Endodermal cell (in vitro differentiated cells): ENCODE measurements around the gene ECI2. TPM values are rescaled to one million over a fixed set of nuclear protein-coding genes. Genes with fewer than 3 reads are reported as not detected.

Source experiments
- DNase-seq: peaks from one replicate; pipeline ENCODE4 v3.0.0-alpha.2; 2017
- H3K27ac ChIP-seq: 2 replicates; pipeline ENCODE4 v1.5.1; 2013; ENCODE audit warnings: mild to moderate bottlenecking, low read depth, low read length, moderate library complexity
- H3K27me3 ChIP-seq: 2 replicates; pipeline ENCODE4 v1.6.1; 2013; ENCODE audit warnings: mild to moderate bottlenecking, low read length, moderate library complexity; ENCODE audit not compliant: insufficient read depth, control insufficient read depth, poor library complexity, severe bottlenecking
- H3K36me3 ChIP-seq: 2 replicates; pipeline ENCODE4 v1.7.0; 2013; ENCODE audit warnings: mild to moderate bottlenecking, low read length, moderate library complexity; ENCODE audit not compliant: control insufficient read depth, insufficient read depth
- H3K4me1 ChIP-seq: one replicate; pipeline ENCODE4 v1.7.0; 2013; ENCODE audit warnings: low read length; ENCODE audit not compliant: control insufficient read depth, insufficient read depth
- H3K4me3 ChIP-seq: 2 replicates; pipeline ENCODE4 v1.5.1; 2013; ENCODE audit warnings: mild to moderate bottlenecking, low read length, moderate library complexity
- H3K9ac ChIP-seq: 2 replicates; pipeline ENCODE4 v1.6.1; 2013; ENCODE audit warnings: mild to moderate bottlenecking, low read length, moderate library complexity; ENCODE audit not compliant: poor library complexity, severe bottlenecking; ENCODE audit errors: extremely low read depth
- H3K9me3 ChIP-seq: 2 replicates; pipeline ENCODE4 v1.6.1; 2013; ENCODE audit warnings: mild to moderate bottlenecking, low read length, moderate library complexity; ENCODE audit not compliant: control insufficient read depth
- H3K27ac Mint-ChIP-seq: 2 replicates; pipeline ENCODE4 v1.8.0; 2020; ENCODE audit warnings: mixed read lengths
- H3K27me3 Mint-ChIP-seq: 2 replicates; pipeline ENCODE4 v1.8.0; 2021; ENCODE audit warnings: mild to moderate bottlenecking, mixed read lengths; ENCODE audit not compliant: insufficient read depth
- H3K36me3 Mint-ChIP-seq: 2 replicates; pipeline ENCODE4 v1.8.0; 2020; ENCODE audit warnings: low read depth, mixed read lengths
- H3K4me1 Mint-ChIP-seq: 2 replicates; pipeline ENCODE4 v1.8.0; 2020; ENCODE audit warnings: mixed read lengths
- H3K4me3 Mint-ChIP-seq: 2 replicates; pipeline ENCODE4 v1.8.0; 2020; ENCODE audit warnings: mild to moderate bottlenecking, moderate library complexity, mixed read lengths
- H3K9me3 Mint-ChIP-seq: 2 replicates; pipeline ENCODE4 v1.8.0; 2020; ENCODE audit warnings: mild to moderate bottlenecking, mixed read lengths
- WGBS, 2 experiments: methylation state at CpG; one replicate each; pipeline versions ENCODE4 v1.1.5 to v1.1.7; 2013; ENCODE audit warnings: missing lambda C conversion rate in 2 of 2, mixed read lengths in 1 of 2; ENCODE audit not compliant: insufficient coverage in 1 of 2, insufficient read length in 1 of 2; 5-methylcytosine and 5-hydroxymethylcytosine counted together
- total RNA-seq, 2 donors: library from RNA; stranded (reverse); fragmentation: NEBNext Ultra II Directional in 1 of 2; extraction: Animal tissue kit (Norgen Biotek cat#: 25700) in 1 of 2; gene quantifications; 2 replicates in 1 of 2; 3 replicates in 1 of 2; pipeline ENCODE4 v1.2.1, GENCODE V29; 2021
- TF ChIP-seq, protein P1 (sequence below): fragments of 200-600 bp; sonication (generic); conservative IDR thresholded peaks from 2 replicates; pipeline ENCODE4 v1.5.0; 2021; ENCODE audit warnings: antibody characterized with exemption, mild to moderate bottlenecking

Gene ECI2
- total RNA-seq, 2 donors from 2014 or later: 40.4 to 58.2 TPM

- TF ChIP-seq, protein P1, sequence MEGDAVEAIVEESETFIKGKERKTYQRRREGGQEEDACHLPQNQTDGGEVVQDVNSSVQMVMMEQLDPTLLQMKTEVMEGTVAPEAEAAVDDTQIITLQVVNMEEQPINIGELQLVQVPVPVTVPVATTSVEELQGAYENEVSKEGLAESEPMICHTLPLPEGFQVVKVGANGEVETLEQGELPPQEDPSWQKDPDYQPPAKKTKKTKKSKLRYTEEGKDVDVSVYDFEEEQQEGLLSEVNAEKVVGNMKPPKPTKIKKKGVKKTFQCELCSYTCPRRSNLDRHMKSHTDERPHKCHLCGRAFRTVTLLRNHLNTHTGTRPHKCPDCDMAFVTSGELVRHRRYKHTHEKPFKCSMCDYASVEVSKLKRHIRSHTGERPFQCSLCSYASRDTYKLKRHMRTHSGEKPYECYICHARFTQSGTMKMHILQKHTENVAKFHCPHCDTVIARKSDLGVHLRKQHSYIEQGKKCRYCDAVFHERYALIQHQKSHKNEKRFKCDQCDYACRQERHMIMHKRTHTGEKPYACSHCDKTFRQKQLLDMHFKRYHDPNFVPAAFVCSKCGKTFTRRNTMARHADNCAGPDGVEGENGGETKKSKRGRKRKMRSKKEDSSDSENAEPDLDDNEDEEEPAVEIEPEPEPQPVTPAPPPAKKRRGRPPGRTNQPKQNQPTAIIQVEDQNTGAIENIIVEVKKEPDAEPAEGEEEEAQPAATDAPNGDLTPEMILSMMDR: no peak
- H3K9me3 Mint-ChIP-seq: no peaks in the 10 kb centered on the region
- no peak for DNase-seq
- H3K4me3 Mint-ChIP-seq: no peak overlapping the region
- no peak overlapping the region for H3K27ac Mint-ChIP-seq
- Histone ChIP-seq H3K27me3 (no peaks in the 10 kb centered on the region), H3K4me3 (no peak overlapping the region), H3K27ac (no peak overlapping the region), H3K4me1 (no peaks in the 10 kb centered on the region), H3K36me3 (peaks cover 30% of the 10 kb centered on the region), H3K9me3 (peaks cover 4% of the 10 kb centered on the region), H3K9ac (no peak overlapping the region)
- H3K36me3 Mint-ChIP-seq: peaks cover 32% of the 10 kb centered on the region
- H3K27me3 Mint-ChIP-seq: no peaks in the 10 kb centered on the region
- 86 to 96% methylated on average over 1 to 4 of the region's 4 CpGs for WGBS, 2 experiments
- no peaks in the 10 kb centered on the region for H3K4me1 Mint-ChIP-seq
These were observed 19.6 kb downstream of the ECI2 start for GRCh38 chr6:4115741-4116140.

DNA sequence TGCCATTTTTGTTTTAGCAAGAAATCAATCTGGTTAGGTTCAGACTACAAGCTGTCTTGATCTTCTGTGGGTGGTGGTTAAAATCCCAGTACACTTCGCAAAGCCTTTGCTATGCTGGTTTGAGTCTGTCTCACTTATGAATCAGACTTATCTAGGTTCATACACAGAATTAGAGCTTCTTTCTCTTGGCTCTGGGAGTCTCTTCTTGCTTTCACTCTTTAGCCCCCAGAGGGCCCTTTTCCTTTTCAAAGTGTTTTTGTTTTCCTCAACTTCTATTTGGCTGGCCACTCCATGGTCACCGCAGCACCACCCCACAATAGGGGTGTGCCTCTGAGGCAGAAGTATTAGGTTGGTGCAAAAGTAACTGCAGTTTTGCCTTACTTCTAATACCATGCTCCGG lies 21.3 kb downstream of the ECI2 start:
- peaks cover 24% of the 10 kb centered on the region for H3K36me3 Mint-ChIP-seq
- no peaks in the 10 kb centered on the region for H3K9me3 Mint-ChIP-seq
- TF ChIP-seq, protein P1: no peak
- H3K4me3 Mint-ChIP-seq: no peak overlapping the region
- 88 to 92% methylated on average over 2 to 3 of the region's 3 CpGs for WGBS, 2 experiments
- no peak overlapping the region for H3K27ac ChIP-seq
- H3K9ac ChIP-seq: no peak overlapping the region
- H3K4me1 ChIP-seq: no peaks in the 10 kb centered on the region
- H3K9me3 ChIP-seq: no peaks in the 10 kb centered on the region
- no peak for DNase-seq
- no peaks in the 10 kb centered on the region for H3K27me3 ChIP-seq
- H3K27ac Mint-ChIP-seq: no peak overlapping the region
- peaks cover 20% of the 10 kb centered on the region for H3K36me3 ChIP-seq
- H3K4me1 Mint-ChIP-seq: no peaks in the 10 kb centered on the region
- H3K27me3 Mint-ChIP-seq: no peaks in the 10 kb centered on the region
- H3K4me3 ChIP-seq: no peak overlapping the region

DNA sequence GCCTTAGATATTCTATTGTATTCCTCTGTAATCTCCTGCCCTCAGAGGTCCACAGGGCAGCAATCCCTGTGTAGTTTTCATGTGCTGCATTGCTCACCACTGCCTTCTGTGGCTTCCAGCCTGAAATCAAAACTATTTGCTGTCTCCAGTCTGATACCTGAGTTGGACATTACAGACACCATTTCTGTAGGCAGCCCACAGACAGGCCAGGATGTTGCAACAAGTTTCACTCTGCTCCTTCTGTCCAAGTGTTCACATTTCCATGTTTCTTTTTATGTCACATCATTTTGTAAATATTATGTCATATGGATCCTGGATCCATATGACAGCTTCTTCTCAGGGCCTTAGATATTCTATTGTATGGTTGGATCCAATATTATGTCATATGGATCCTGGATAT lies 21.7 kb downstream of the ECI2 start:
- Mint-ChIP-seq H3K9me3 (no peaks in the 10 kb centered on the region), H3K36me3 (peaks cover 23% of the 10 kb centered on the region), H3K4me3 (no peak overlapping the region), H3K27me3 (no peaks in the 10 kb centered on the region), H3K27ac (no peak overlapping the region), H3K4me1 (no peaks in the 10 kb centered on the region)
- no peak overlapping the region for H3K4me3 ChIP-seq
- no peaks in the 10 kb centered on the region for H3K4me1 ChIP-seq
- no peaks in the 10 kb centered on the region for H3K9me3 ChIP-seq
- TF ChIP-seq, protein P1: no peak
- H3K27ac ChIP-seq: no peak overlapping the region
- no peak for DNase-seq
- H3K27me3 ChIP-seq: no peaks in the 10 kb centered on the region
- H3K9ac ChIP-seq: no peak overlapping the region
- peaks cover 20% of the 10 kb centered on the region for H3K36me3 ChIP-seq
